GM21529 (cell line): ENCODE results near the gene RELN.

Experiments used
- ATAC-seq: cut with Tn5 transposase; IDR thresholded peaks from one replicate; pipeline ENCODE4 v1.9.1; 2021; ENCODE audit not compliant: unreplicated experiment

The RELN gene

DNA sequence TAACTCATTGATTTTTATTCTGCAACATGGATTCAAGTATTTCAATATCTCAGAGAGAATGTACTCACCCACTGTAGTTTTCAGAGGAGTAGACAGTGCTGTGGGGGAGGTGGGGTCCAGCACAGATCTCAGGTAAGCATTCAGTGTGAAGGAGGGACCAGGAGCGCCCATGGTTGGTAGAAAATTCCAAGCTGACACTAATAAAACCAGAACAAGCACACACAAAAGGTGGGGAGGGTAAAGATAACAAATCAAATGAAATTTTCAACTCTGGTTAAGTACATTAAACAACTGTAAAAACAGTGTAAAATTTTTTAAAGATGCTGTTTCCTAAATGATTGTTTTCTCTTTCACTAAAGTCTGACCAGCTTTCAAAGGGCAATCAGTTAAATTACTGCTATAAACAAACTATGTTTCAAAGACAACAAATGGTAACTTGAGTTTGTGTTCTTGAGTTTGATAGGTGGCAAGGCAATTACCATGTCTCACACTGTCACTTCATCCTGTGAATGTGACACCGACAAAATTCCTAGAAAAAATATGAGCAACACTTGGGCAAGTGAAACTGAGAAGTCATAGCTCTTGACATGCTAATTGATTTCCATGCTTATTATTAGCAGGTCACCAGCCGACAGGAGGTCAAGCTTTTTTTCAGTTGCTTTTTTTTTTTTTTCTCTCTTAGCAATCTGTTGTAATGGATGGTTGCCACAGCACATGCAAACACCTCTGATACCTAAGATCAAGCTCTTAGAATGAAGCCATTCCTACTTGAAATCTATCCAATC, 337.7 kb downstream of the RELN start:
- ATAC-seq = no peak

DNA sequence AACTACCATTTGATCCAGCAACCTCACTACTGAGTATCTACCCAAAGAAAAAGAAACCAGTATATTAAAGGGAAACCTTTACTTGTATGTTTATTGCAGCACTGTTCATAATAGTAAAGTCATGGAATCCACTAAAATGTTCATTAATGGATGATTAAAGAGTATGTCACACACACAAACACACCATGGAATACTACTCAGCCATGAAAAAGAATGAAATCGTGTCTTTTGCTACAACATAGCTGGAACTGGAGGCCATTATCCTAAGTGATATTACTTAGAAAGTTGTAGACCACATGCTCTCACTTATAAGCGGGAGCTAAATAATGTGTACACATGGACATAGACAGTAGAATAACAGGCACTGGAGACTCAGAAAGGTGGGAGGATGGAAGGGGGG, 340.4 kb downstream of the RELN start:
- ATAC-seq = no peak

DNA sequence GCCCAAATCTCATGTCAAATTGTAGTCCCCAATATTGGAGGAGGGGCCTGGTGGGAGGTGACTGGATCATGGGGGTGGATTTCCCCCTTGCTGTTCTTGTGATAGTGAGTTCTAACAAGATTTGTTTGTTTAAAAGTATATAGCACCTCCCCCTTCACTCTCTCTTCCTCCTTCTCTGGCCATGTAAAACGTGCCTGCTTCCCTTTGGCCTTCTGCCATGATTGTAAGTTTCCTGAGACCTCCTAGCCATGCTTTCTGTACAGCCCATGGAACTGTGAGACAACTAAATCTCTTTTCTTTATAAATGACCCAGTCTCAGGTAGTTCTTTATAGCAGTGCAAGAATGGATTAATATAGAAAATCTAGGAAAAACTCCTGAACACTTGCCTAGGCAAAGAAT, 341.3 kb downstream of the RELN start:
- no peak for ATAC-seq

DNA sequence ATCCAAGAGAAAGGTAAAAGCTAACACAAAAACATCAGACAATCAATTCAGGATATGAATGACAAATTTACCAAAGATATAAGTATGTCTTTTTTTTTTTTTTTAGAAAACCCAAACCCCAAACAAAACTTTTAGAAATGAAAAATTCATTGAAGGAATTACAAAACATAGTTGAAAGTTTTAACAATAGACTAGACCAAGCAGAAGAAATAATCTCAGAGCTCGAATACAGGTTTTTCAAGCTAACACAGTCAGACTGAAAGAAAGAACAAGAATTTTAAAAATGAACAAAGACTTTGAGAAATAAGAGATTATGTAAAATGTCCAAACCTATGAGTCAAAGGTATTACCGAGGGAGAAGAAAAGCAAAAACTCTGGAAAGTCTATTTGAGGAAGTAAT, 345.1 kb downstream of the RELN start:
- ATAC-seq = no peak

DNA sequence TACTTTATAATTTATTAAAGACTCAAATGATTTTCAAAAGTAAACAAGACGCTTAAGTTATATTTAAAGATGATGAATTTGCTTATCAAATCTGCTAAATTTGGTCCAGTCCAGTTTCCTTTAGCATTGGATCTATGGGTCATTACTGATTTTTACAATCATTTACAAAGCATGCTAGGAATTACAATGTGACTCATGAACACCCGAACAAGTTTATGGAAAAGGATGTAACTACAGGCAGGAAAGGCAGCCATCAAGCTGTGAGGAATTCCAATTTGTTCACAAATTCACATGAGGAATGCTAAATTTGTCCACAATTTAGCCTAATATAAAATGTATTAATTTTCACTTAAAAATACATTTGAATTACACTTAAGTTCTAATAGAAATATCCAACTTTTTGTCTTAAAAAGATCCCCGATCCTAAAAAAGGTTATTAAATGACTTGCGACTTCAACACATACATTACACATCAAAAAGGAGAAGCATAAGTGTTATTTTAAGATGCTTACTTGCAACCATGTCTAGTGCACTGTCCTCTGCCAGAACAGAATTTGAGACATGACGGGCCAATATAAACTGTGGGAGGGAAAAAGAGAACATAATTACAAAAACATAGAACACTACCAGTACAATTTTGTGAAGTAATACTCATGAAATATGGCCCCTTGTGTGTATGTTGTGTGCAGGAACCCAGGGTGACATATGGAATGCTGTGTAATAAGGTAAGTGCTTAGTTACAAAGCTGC, 349.3 kb downstream of the RELN start:
- ATAC-seq = no peak

DNA sequence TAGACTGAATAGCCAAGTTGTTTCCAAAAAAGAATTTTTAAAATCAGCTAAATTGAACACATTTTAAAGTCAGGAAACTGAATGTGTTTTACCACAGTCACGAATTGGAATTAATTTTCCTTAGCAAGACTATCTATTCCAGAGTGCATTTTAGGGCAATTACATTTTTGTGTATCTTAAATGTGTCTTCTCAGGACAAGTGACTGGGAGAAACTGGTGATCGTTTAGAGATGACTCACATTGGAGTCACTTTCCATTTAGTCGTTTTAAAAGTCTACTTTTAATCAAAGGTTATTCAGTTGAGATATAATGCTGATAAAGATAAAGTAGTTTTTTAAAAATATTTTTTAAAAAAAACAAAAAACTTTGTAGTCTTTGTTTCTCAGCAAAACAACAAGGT, 351.7 kb downstream of the RELN start:
- ATAC-seq = no peak

DNA sequence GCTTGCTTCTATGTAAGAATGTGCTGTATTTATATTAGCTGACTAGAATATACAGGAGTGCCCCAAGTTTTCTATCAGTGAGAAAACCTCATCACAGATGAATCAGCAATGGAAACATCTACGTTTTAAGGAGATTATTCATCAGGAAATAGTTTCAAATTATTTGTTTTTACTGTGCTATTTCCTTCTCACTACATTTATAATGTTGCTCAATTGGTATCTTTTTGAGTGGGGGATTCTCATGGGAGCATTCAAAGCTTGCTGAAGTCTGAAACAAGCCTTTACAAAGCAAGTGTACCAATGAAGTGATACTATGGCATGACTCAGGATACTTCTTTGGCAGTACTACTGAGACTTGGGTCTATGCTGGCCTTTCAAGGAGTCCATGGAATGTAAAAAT, 352.4 kb downstream of the RELN start:
- no peak for ATAC-seq

DNA sequence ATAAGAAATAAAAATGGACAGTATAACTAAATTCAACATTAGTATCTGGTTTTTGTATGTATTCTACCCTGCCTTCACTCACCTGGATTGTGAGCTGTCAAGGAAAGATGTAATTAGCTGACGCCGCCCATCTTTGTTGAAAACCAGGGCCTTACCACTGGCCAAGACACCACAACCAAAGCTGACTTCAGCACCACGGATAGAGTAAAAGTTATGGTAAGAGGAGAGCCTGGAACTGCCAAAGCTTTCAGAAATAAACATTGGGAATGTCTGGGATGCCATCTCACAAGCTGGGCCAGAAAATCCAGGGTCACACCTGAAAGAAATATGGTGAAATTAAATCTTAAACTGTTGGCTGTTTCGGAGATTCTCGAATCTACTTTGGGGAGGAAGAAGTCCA, 353.3 kb downstream of the RELN start:
- ATAC-seq = no peak

DNA sequence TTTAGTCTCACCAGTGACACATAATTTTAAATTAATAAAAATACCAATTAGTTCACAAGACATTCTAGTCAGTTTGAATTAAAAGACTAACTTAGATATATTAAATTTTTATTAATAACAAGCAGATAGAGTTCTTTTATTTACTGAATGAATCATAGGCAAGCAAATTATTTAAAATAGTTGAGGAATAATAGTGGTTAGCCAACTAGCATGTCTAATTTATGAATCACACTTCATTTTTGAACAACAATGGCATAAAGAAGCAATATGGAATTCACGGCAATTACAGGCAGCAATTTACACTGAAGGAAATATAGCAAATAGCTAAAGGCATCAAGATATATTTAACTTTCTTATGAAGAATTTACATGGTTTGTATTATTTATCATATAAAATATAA, 356.5 kb downstream of the RELN start:
- no peak for ATAC-seq

DNA sequence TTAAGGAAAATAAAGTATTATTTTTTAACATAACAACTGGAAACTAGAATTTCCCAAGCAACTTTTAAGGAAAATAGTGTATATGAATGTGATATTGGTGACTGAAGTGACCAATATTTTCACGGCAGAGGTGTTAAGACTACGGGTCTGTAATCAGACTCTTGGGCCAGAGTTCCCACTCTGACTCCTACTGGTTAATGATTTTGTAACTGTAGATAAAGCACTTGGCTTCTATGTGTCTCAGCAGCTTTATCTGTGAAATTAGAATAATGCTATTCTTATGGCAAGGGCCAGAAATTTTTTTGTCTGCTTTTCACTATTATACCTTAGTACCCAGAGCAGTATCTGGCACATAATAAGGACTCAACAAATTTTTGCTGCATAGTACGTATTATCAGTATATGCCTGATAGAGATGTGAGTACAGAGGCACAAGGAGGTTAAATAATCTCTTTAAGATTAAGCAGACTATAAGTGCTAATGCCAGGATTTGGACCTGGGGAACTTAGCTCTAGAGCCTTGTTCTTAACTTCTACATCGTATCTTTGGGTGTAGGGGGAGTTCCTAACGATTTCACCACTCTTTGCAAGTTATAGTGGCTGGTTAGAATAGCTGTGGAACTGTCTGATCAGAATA, 357.3 kb downstream of the RELN start:
- no peak for ATAC-seq

DNA sequence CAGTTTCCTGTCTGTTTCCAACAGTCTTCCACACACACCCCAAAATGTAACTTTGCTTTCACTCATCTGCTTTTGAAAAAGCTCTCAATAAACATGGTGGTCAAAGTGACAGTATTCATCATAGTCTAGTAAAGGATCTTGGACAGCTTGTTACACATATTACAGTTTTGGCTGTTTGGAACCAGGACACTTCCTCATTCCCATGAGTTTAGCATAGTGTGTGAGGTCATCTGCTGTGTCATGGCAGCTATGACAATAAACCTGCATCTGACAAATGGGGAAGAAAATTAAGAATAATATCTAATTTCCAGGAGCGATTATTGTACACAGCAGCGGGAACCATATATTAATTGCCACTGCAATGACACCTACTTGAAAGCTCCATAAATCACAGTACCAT, 359.1 kb downstream of the RELN start:
- no peak for ATAC-seq

DNA sequence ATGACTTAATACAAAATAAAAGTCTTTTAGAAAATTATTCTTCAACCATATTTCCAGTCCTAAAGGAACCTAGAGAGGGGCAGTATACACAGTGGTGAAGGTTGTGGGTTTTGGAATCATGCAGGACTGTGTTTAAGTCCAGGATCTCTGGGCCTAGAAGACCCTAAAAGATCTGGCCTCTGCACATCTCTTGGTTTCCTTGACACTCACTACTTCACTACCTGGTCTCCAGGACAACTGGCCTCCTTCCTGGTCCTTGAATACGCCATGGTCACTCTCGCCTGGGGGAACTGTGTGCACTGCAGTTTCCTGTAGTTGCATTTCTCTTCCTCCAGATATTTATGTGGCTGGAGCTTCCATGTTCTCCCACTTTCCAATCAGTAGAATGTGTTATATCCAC, 360.7 kb downstream of the RELN start:
- ATAC-seq = no peak

DNA sequence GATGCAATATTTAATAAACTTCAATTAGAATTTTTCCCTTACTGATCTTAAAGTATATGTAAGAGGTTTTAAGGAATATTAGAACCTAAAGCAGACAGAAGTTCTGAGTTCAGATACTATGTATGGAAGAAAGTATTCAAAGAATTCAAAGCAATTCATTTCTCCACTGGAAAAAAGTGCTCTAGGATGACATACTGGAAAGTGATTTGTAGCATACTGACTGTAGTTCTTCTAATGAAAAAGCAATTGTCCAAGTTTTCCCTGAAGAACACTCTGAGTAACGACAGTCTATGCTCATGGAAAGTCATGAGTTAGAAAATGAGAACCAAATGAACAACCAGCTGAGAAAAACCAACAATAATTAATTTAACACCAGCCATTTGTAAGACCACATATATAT, 362.7 kb downstream of the RELN start:
- ATAC-seq = no peak

DNA sequence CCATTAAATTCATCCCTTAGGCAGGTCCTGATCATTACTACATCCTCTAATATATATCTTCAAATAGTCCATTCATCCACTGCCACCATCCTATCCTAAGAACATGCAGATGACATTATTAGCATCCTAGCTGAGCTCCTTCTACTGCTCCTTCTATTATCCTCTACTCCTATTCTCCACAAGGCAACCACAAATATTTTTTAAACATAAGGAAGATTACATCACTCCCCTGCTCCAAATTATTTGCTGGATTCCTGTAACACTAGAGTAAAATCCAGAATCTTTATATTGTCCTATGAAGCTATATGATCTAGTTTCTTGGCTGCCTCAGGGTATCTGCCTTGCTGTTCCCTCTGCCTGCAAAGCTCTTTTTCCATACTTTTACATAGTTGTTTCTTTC, 367.2 kb downstream of the RELN start:
- ATAC-seq = no peak

DNA sequence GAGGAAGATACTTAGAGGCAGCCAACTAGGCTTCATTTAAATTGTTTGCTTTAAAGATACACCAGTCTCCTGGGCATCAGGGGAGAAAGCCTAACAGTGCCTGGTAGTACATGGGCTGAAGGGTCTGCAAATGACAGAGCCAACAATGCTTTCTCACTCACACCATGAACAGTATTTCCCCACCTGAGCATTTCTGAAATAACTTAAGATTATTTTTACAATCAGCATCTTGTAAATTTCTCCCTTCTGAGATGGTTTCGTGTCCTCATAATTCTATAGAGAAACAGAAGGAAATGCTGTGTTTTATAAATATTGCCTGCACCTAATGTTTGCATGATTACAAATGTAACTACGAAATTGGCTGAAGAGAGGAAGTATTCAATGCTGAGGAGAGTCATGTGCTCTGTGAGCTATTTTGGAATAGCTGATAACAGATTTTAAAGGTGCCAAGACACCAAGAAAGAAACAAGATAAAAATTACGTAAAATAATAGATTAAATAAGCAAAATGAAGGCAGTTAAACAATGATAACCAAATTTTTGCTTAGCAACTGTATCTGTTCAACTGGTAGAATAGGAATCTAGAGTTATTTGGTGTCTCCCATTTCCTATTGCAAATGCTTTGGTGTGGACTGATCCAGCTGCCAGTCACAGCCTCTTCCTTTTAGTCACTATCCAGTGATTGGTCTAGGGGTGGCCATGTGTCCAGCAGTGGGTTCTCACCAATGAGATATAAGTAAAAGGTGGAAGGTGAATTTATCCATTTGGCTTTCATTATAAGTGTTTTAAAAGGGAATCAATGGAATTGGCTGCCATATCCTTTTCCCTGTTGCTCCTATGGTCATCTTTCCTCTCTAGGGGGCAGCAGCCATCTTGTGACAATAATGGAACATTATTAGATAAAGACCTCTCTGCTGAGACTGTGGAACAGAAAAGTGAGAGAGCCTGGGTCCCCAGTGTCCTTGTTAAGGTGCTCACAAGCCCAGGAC, 375.5 kb downstream of the RELN start:
- no peak for ATAC-seq

DNA sequence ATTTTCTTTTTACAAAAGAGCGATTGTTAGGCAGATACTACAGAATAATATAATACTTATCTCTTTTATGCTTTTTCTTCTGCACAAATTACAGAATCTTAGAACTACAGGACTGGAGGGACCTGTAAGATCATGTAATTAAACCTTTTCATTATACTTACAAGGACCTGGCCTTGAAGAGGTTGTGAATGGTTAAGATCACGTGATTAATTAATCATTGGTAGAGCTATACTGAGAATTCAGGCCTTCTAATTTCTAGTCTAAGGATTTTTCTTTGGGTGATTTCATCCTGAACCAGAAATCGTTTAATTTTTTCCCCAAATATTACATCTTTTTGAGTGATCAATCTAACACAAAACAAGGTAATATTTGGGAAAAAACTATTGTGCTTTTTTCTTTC, 379.7 kb downstream of the RELN start:
- no peak for ATAC-seq

DNA sequence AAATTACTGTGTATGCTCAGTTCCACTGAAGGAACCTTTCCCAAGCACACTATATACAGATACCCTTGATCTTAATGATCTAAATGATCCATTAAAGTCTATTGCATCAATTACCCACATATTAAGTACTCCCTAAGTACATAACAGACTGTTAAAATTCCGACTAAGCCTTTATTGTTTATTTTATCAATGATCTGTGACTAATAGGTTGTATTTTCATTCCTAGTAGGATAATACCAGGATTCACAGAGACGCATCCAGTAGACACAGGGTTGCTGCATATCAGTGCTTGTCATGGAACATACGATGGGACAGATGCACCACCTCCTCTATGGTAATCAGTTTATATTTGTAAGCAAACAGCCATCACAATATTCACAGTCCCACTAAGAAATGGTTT, 383.8 kb downstream of the RELN start:
- ATAC-seq = no peak

DNA sequence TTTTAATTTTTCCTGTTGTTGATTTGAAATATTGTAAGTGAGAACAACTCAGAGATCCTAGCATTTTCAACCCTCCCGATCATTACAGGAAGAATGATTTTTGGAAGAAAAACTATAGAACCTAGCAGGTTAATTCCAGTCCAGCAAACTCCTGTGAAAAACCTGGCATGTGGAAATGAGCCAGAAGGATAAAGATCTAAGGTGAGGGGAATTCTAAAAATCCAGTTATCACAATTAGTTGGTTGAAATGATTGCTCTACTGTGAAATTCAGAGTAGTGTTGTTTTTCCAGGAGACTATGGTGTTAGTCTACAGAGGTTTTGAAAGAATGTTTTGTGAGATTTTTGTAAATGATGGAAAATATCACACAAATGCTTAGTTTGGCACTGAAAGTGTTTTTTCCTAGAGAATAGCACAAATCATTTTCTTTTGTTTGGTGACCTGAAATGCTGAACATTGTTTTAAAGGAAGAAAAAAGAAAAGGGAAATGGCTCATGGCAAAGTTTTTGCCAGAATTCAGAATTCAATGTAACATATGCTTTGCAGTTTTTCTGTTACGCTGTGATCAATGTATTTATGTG, 391.0 kb downstream of the RELN start:
- no peak for ATAC-seq

DNA sequence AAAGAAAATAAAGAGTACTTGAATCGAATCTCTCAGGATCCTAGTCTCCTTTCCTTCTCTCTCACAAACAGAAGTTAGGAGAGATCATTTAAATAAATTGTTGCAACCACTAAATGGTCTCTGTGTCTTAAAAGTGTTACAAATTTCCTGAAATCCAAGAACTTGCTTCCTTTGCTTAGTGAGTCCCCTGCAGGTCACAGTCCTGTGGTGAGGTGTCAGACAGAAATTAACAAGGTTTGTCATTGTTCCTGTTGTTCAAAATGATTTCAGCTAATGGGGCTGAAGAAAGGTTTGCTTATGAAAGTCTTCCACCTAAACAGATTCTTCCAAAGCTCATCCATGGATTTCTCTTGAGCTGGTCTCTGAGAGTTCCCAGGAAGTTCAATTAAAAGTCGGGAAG, 391.9 kb downstream of the RELN start:
- no peak for ATAC-seq

DNA sequence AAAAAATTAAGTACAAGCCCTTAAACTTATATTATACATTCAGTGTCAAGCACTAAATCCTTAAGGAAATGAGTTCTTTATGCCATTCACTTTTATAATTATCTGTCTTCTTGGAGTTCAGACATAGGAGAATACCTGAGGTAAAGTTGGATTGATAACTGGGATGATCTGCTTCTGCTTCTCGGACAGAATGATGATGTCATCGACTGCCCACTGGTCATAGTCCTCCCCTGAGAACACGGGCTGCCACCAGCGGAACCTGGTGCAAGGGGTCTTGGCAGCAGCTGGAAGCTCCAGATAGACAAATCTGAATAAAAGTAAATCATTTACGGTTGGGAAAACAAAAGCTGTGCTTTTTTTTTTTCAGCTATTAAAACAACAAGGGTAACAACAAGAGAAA, 395.3 kb downstream of the RELN start:
- no peak for ATAC-seq

DNA sequence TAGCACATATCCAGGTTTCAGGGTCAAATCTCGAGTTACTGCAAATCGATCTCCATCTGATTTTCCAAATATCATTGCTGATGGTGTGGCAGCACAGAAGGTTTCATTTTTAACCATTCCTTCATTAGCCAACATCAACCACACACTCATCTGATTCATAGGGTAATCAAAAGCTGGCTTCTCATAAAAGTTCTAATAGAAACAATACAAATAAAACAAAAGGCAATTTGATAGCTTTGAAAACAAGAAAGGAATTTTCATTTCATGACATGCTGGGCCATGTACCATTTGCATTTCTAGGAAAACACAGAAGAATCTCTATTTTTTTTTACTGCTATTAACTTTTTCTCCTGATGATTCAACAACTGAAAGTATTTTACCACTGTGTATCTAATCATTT, 395.8 kb downstream of the RELN start:
- ATAC-seq = no peak
